GM12878 (cell line): ENCODE data around the gene EEFSEC. TPM values are rescaled to one million over a fixed set of nuclear protein-coding genes. Genes with fewer than 3 reads are reported as not detected.

Experiments used
- ATAC-seq: fragments of 200-7000 bp; cut with Tn5 transposase; 3 replicates; pipeline ENCODE4 v1.9.1; 2020; ENCODE audit warnings: mild to moderate bottlenecking, moderate library complexity
- BruUV-seq: library from RNA; stranded (reverse); fragments of 400-500 nt; replicated peaks from 2 replicates; lab custom pipeline; 2021; lab: Mats Ljungman, UMichigan
- CTCF ChIA-PET: fragments of 300-600 bp; sonication (Branson Sonifier 250); formaldehyde crosslinking; extraction: SDS; loops from one replicate; lab custom pipeline; 2021; ENCODE audit warnings: inconsistent platforms; lab: Yijun Ruan, JAX
- POLR2A ChIA-PET: fragments of 350-600 bp; formaldehyde crosslinking; extraction: SDS; loops from one replicate; lab custom pipeline; 2021; ENCODE audit warnings: inconsistent platforms; lab: Charles Lee
- RAD21 ChIA-PET: fragments of 300-600 bp; sonication (Branson Sonifier 250); formaldehyde crosslinking; loops from one replicate; lab custom pipeline; 2023; ENCODE audit warnings: antibody characterized with exemption; ENCODE audit not compliant: unreplicated experiment; lab: Charles Lee
- SMC1A ChIA-PET: fragments of 300-600 bp; sonication (Branson Sonifier 250); formaldehyde crosslinking; loops from one replicate; lab custom pipeline; 2023; ENCODE audit not compliant: unreplicated experiment, uncharacterized antibody; lab: Charles Lee
- DNase-seq: peaks from one replicate; pipeline ENCODE4 v3.0.0-alpha.2; 2011; ENCODE audit warnings: low read depth, low spot score
- FAIRE-seq: peaks from 3 replicates; lab custom pipeline; 2011; peaks lifted over from hg19 to GRCh38; lab: Jason Lieb, UNC
- H2AFZ ChIP-seq: 2 replicates; pipeline ENCODE4 v1.6.0; 2011; ENCODE audit warnings: low read depth, low read length, control low read depth; ENCODE audit not compliant: control insufficient read depth
- H3K27ac ChIP-seq: 2 replicates; pipeline ENCODE4 v1.5.1; 2011; ENCODE audit warnings: control low read depth; ENCODE audit not compliant: control insufficient read depth, insufficient read depth
- H3K27me3 ChIP-seq, 2 experiments: replicated peaks in 1 of 2; 2 replicates each; pipeline versions ENCODE4 v1.6.0 to v1.6.1; 2011; ENCODE audit warnings: low read length in 1 of 2; ENCODE audit not compliant: control insufficient read depth in 2 of 2, insufficient read depth in 2 of 2
- H3K36me3 ChIP-seq, 2 experiments: 2 replicates each; pipeline ENCODE4 v1.5.1; 2011; ENCODE audit warnings: low read length in 1 of 2; ENCODE audit not compliant: control insufficient read depth in 2 of 2, insufficient read depth in 2 of 2
- H3K4me1 ChIP-seq: 2 replicates; pipeline ENCODE4 v1.6.1; 2011; ENCODE audit warnings: mild to moderate bottlenecking, low read length, moderate library complexity, mixed read lengths; ENCODE audit not compliant: control insufficient read depth, insufficient read depth
- H3K4me2 ChIP-seq: 2 replicates; pipeline ENCODE4 v1.6.0; 2011; ENCODE audit warnings: control low read depth; ENCODE audit not compliant: control insufficient read depth, insufficient read depth
- H3K4me3 ChIP-seq: fragments of 200-600 bp; sonication (generic); 2 replicates; pipeline ENCODE4 v1.5.1; 2016
- H3K79me2 ChIP-seq: 2 replicates; pipeline ENCODE4 v1.6.0; 2011; ENCODE audit warnings: low read length; ENCODE audit not compliant: control insufficient read depth, insufficient read depth
- H3K9ac ChIP-seq: 2 replicates; pipeline ENCODE4 v1.8.0; 2011; ENCODE audit warnings: low read length, control low read depth, mixed read lengths; ENCODE audit not compliant: control insufficient read depth, insufficient read depth
- H3K9me3 ChIP-seq: replicated peaks from 3 replicates; pipeline ENCODE4 v1.5.1; 2011; ENCODE audit warnings: mild to moderate bottlenecking, low read length; ENCODE audit not compliant: control insufficient read depth, insufficient read depth
- H4K20me1 ChIP-seq: 2 replicates; pipeline ENCODE4 v1.6.0; 2011; ENCODE audit not compliant: control insufficient read depth, insufficient read depth
- CTCF ChIP-seq, 3 experiments: IDR thresholded peaks in 2 of 3; conservative IDR thresholded peaks in 1 of 3; 2 replicates each; pipeline ENCODE4 v1.5.1; 2011; ENCODE audit warnings: low read depth in 3 of 3, low read length in 3 of 3, mild to moderate bottlenecking in 3 of 3, control low read depth in 2 of 3, moderate library complexity in 2 of 3, inconsistent platforms in 1 of 3, mixed read lengths in 1 of 3; ENCODE audit not compliant: control insufficient read depth in 2 of 3, insufficient read depth in 1 of 3; ENCODE audit errors: extremely low read depth in 1 of 3
- ETV6 ChIP-seq, 2 experiments: fragments of 450-650 bp in 1 of 2; IDR thresholded peaks in 1 of 2; conservative IDR thresholded peaks in 1 of 2; 2 replicates each; pipeline ENCODE4 v1.6.1; 2014; ENCODE audit warnings: antibody characterized with exemption in 1 of 2, borderline replicate concordance in 1 of 2, low read depth in 1 of 2, mild to moderate bottlenecking in 1 of 2, moderate library complexity in 1 of 2
- JUNB ChIP-seq: IDR thresholded peaks from 2 replicates; pipeline ENCODE4 v1.6.1; 2016; ENCODE audit warnings: antibody characterized with exemption, mild to moderate bottlenecking
- NFXL1 ChIP-seq: fragments of 450-650 bp; IDR thresholded peaks from 2 replicates; pipeline ENCODE4 v1.6.1; 2017; ENCODE audit warnings: antibody characterized with exemption, mild to moderate bottlenecking, borderline replicate concordance
- PAX8 ChIP-seq: fragments of 450-650 bp; IDR thresholded peaks from 2 replicates; pipeline ENCODE4 v1.6.1; 2017; ENCODE audit warnings: mild to moderate bottlenecking, moderate library complexity
- POLR2AphosphoS2 ChIP-seq: IDR thresholded peaks from 2 replicates; pipeline ENCODE4 v1.6.1; 2011; ENCODE audit warnings: low read depth, mild to moderate bottlenecking, low read length, improper control_type of control experiment, moderate library complexity
- RELA ChIP-seq: fragments of 450-650 bp; IDR thresholded peaks from 2 replicates; pipeline ENCODE4 v1.8.0; 2014; ENCODE audit warnings: borderline replicate concordance; ENCODE audit not compliant: partially characterized antibody
- SKIL ChIP-seq: fragments of 450-650 bp; IDR thresholded peaks from 2 replicates; pipeline ENCODE4 v1.6.1; 2017; ENCODE audit warnings: mild to moderate bottlenecking, low read depth, inconsistent platforms; ENCODE audit not compliant: poor library complexity, severe bottlenecking
- TARDBP ChIP-seq: IDR thresholded peaks from 2 replicates; pipeline ENCODE4 v1.6.1; 2016; ENCODE audit warnings: borderline replicate concordance
- ZBTB40 ChIP-seq: fragments of 450-650 bp; IDR thresholded peaks from 2 replicates; pipeline ENCODE4 v1.6.1; 2016; ENCODE audit warnings: mild to moderate bottlenecking, moderate library complexity, borderline replicate concordance
- ZNF384 ChIP-seq: IDR thresholded peaks from 2 replicates; pipeline ENCODE4 v1.6.1; 2012; ENCODE audit warnings: low read depth, mild to moderate bottlenecking, low read length, improper control_type of control experiment, borderline replicate concordance
- WGBS: methylation state at CpG from one replicate; pipeline ENCODE4 v1.1.6; 2016; ENCODE audit warnings: low lambda C conversion rate; ENCODE audit not compliant: insufficient replicate concordance, insufficient coverage; ENCODE audit errors: missing lambda C conversion rate; 5-methylcytosine and 5-hydroxymethylcytosine counted together
- in situ Hi-C: fragments of 300-500 bp; cut with MboI; formaldehyde crosslinking; loops from 9 replicates; pipeline ENCODE4 v1.14.3; 2018; ENCODE audit warnings: mixed read lengths
- intact Hi-C: fragments of 100-400 bp; cut with micrococcal nuclease; formaldehyde crosslinking; loops from one replicate; pipeline ENCODE4 v1.14.2; 2022; ENCODE audit not compliant: unreplicated experiment
- polyA plus RNA-seq, 11 experiments: library from polyadenylated mRNA; depleted of rRNA in 4 of 11; unstranded in 6 of 11; stranded (reverse) in 5 of 11; fragments of >200 nt; fragmentation: Nextera tagmentation in 4 of 11; fragmentation: Illumina TruSeq in 1 of 11; extraction: Ambion mirVana in 4 of 11; extraction: Trizol in 1 of 11; gene quantifications; 1 replicate in 1 of 11; 2 replicates in 10 of 11; pipeline versions ENCODE4 v1.2.1 to v1.2.3, GENCODE V29; 2011 to 2016; ENCODE audit warnings: inconsistent platforms in 2 of 11, missing spikeins in 2 of 11, low read depth in 1 of 11
- total RNA-seq, 4 experiments: library from RNA; depleted of rRNA in 3 of 4; stranded (reverse); fragments of >200 nt in 3 of 4; fragmentation: Illumina TruSeq in 1 of 4; extraction: Trizol in 1 of 4; gene quantifications; 2 replicates each; pipeline versions ENCODE4 v1.2.1 to v1.2.3, GENCODE V29; 2013 to 2021

The EEFSEC gene
- total and polyA plus RNA-seq, 10 of the 15 experiments (the other 5 are each of a cell fraction or from before 2014, with no cell fraction given): 0.29 to 29.1 (median 16.1) TPM

DNA sequence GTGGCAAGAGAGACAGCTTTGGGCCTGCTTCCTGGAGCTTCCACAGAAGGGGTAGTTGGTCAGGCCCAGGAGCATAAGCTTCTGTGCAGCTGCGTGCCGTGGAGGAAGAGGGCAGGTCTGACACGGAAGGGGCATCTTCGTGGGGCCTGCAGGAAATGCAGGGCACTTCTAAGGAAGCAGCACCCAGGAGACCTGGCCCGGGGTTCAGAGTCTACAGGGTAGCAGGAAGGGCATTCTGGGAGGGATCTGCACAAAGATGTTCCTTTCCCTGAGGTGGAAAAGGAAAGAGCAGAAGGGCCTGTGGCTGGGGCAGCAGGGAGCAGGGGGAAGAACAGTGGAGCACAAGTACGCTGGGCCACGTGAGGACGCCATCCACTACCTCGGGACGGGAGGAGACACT, 228.3 kb downstream of the EEFSEC start (continued):
- TF ChIP-seq ZBTB40 (no peak), NFXL1 (no peak), TARDBP (no peak), ZNF384 (no peak)

DNA sequence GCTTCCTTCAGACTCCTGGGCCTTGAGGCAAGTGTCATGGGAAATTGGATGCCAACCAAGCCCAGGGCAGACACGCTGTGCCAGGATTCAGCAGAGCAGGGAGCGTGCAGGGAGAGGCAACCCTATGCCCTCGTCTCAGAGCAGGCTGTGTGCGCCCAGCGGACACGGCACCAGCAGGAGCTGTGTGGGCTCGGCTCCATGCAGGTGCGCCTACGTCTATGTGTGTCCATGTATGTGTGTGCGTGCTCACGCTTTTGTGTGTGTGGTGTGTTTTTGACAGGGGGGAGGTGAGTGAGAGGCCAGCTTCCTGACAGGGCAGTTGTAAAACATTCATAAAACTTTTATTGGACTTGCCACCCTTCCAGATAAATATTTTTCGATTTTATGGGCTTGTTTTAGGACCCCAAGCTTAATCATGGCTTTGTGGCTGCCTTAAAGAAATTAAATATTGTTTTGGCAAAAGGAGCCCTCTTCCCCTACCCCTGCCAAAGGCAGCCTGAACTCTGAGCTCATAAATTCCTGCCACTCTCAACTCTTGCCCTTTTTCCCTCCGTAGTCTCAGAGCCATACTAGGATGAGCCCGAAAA, 229.0 kb downstream of the EEFSEC start:
- Histone ChIP-seq H3K79me2 (no peaks in the 10 kb centered on the region), H3K27ac (no peak overlapping the region), H2AFZ (no peak overlapping the region), H3K9me3 (no peaks in the 10 kb centered on the region), H4K20me1 (no peaks in the 10 kb centered on the region), H3K4me3 (no peak overlapping the region), H3K27me3 (no peaks in the 10 kb centered on the region), H3K4me2 (no peak overlapping the region), H3K9ac (no peak overlapping the region), H3K4me1 (no peaks in the 10 kb centered on the region), H3K36me3 (no peaks in the 10 kb centered on the region; a peak in 1 of 4 replicates)
- POLR2A ChIA-PET: no interaction called here
- no TSS peak for BruUV-seq
- in situ Hi-C loops (no loop called here), intact Hi-C loops (no loop called here)
- FAIRE-seq: no peak
- RAD21 ChIA-PET: interaction anchor here (0.8 kb wide), 1 partner anchor 104 kb away, joined by 3 read pairs; no protein-coding TSS in a partner anchor
- CTCF ChIA-PET: no interaction called here
- no peak for DNase-seq
- SMC1A ChIA-PET: interaction anchor here (1.2 kb wide), 1 partner anchor 22 kb away, joined by 3 read pairs; no protein-coding TSS in a partner anchor
- ATAC-seq: no peak
- 90% methylated on average over 12 of the region's 14 CpGs for WGBS
- no peak for TF ChIP-seq JUNB
- TF ChIP-seq RELA: no peak
- no peak for TF ChIP-seq POLR2AphosphoS2
- no peak for TF ChIP-seq CTCF (IDR thresholded peaks at IDR 0.05 in 2 of 3, conservative IDR thresholded peaks at IDR 0.05 in 1 of 3; ENCODE audit: control insufficient read depth in 2 of 3, extremely low read depth in 1 of 3, insufficient read depth in 1 of 3, low read depth in 3 of 3, low read length in 3 of 3)
- TF ChIP-seq SKIL: no peak
- no peak for TF ChIP-seq ETV6 (conservative IDR thresholded peaks at IDR 0.05 in 1 of 2, IDR thresholded peaks at IDR 0.05 in 1 of 2; ENCODE audit: borderline replicate concordance in 1 of 2, low read depth in 1 of 2)
- TF ChIP-seq PAX8: no peak
